GM23248 (cell line): ENCODE results near the gene TSPEAR.

Experiments used
- EZH2 ChIP-seq: fragments of 200-600 bp; sonication (generic); IDR thresholded peaks from 2 replicates; pipeline ENCODE4 v1.6.1; 2018; ENCODE audit warnings: antibody characterized with exemption, mild to moderate bottlenecking; ENCODE audit not compliant: insufficient read depth, poor library complexity, severe bottlenecking
- EZH2phosphoT487 ChIP-seq: fragments of 200-600 bp; sonication (generic); IDR thresholded peaks from 2 replicates; pipeline ENCODE4 v1.6.1; 2018; ENCODE audit warnings: antibody characterized with exemption, moderate library complexity, mild to moderate bottlenecking, low read depth; ENCODE audit not compliant: insufficient read depth

- TF ChIP-seq EZH2phosphoT487 (no peak), EZH2 (no peak)
Measured at GRCh38 chr21:44710294-44710665, 1.1 kb downstream of the TSPEAR start.
